ENCODE results near the gene ZNF69.
"Not testable (repeated sequence)": the region's sequence is repeated elsewhere in the genome, so short reads cannot be mapped to it uniquely, and the experiment has no call there.

The ZNF69 gene

GRCh38 chr19:11887611-11888531, at the start of gene ZNF69:
ZNF69 (plus strand) TSS chr19:11887782; CDS start chr19:11887924, 142 bp downstream.
- no peak for FAIRE-seq

GRCh38 chr19:11843722-11844121, 43.9 kb upstream of the ZNF69 start:
- no peak for FAIRE-seq

GRCh38 chr19:11847615-11848014, 40.0 kb upstream of the ZNF69 start:
- not testable (repeated sequence) for FAIRE-seq

GRCh38 chr19:11848200-11848593, 39.4 kb upstream of the ZNF69 start:
- FAIRE-seq, result no peak

GRCh38 chr19:11848594-11849469, 38.8 kb upstream of the ZNF69 start, which contains the start of gene ZNF439:
ZNF439 (plus strand) TSS chr19:11848726; CDS start chr19:11848868, 142 bp downstream.
- FAIRE-seq, result no peak

GRCh38 chr19:11850289-11850688, 37.3 kb upstream of the ZNF69 start:
- FAIRE-seq, result not testable (repeated sequence)

GRCh38 chr19:11853358-11853757, 34.2 kb upstream of the ZNF69 start:
- no peak for FAIRE-seq

GRCh38 chr19:11856596-11857250, 30.9 kb upstream of the ZNF69 start:
- no peak for FAIRE-seq

GRCh38 chr19:11860721-11861120, 26.9 kb upstream of the ZNF69 start:
- FAIRE-seq, result no peak

GRCh38 chr19:11861301-11861700, 26.3 kb upstream of the ZNF69 start:
- no peak for FAIRE-seq

- not testable (repeated sequence) for FAIRE-seq
Observed at GRCh38 chr19:11867766-11868165, 19.8 kb upstream of the ZNF69 start.

- no peak for FAIRE-seq
Observed at GRCh38 chr19:11868188-11868587, 19.4 kb upstream of the ZNF69 start.

GRCh38 chr19:11872624-11873023, 15.0 kb upstream of the ZNF69 start:
- FAIRE-seq, result no peak

- FAIRE-seq, result no peak
Observed at GRCh38 chr19:11873762-11874161, 13.8 kb upstream of the ZNF69 start.

- not testable (repeated sequence) for FAIRE-seq
Observed at GRCh38 chr19:11879687-11880266, 7.8 kb upstream of the ZNF69 start.

- FAIRE-seq, result no peak
Observed at GRCh38 chr19:11880598-11880997, 7.0 kb upstream of the ZNF69 start.

- no peak for FAIRE-seq
Observed at GRCh38 chr19:11881151-11881800, 6.3 kb upstream of the ZNF69 start.

GRCh38 chr19:11882606-11883005, 5.0 kb upstream of the ZNF69 start:
- no peak for FAIRE-seq

- FAIRE-seq, result no peak
Observed at GRCh38 chr19:11887234-11887610, 360 bp upstream of the ZNF69 start.

- not testable (repeated sequence) for FAIRE-seq
Observed at GRCh38 chr19:11889901-11890300, 2.3 kb downstream of the ZNF69 start.

- no peak for FAIRE-seq
Observed at GRCh38 chr19:11890634-11891033, 3.1 kb downstream of the ZNF69 start.

GRCh38 chr19:11894851-11895250, 7.3 kb downstream of the ZNF69 start:
- no peak for FAIRE-seq

Measured in colon (tissue), 2 donors.